HEK293 (cell line): ENCODE measurements around the gene KLHL17.
A peak's percentile ranks its signal among the peaks of the same experiment; 100 is the strongest.

Experiments used
- CTCF ChIA-PET: fragments of 350-600 bp; formaldehyde crosslinking; extraction: SDS; loops from one replicate; lab custom pipeline; 2021; ENCODE audit warnings: antibody characterized with exemption; lab: Yijun Ruan, JAX
- POLR2A ChIA-PET: fragments of 300-600 bp; formaldehyde crosslinking; extraction: SDS; loops from one replicate; lab custom pipeline; 2020; ENCODE audit warnings: antibody characterized with exemption, inconsistent platforms; lab: Yijun Ruan, JAX
- H3K27ac ChIP-seq: fragments of 200-500 bp; sonication (Bioruptor generic); 2 replicates; pipeline ENCODE4 v1.5.1; 2014; ENCODE audit warnings: low read depth, low read length, control low read depth, inconsistent platforms; ENCODE audit errors: extremely low read depth
- H3K36me3 ChIP-seq, 2 experiments: fragments of 200-500 bp in 1 of 2; sonication (Bioruptor generic) in 1 of 2; 1 replicate in 1 of 2; 2 replicates in 1 of 2; pipeline ENCODE4 v1.5.1; 2014 to 2017; ENCODE audit warnings: inconsistent platforms in 2 of 2, low read length in 2 of 2; ENCODE audit not compliant: control insufficient read depth in 2 of 2, insufficient read depth in 1 of 2
- H3K4me1 ChIP-seq: fragments of 200-500 bp; sonication (Bioruptor generic); 2 replicates; pipeline ENCODE4 v1.5.1; 2014; ENCODE audit warnings: mild to moderate bottlenecking, low read length, inconsistent platforms; ENCODE audit not compliant: control insufficient read depth, insufficient read depth
- H3K4me3 ChIP-seq: 2 replicates; pipeline ENCODE4 v1.5.1; 2011; ENCODE audit warnings: low read depth, mild to moderate bottlenecking, control low read depth, low read length, moderate library complexity
- H3K9me3 ChIP-seq: fragments of 200-500 bp; sonication (Bioruptor generic); 2 replicates; pipeline ENCODE4 v1.5.1; 2014; ENCODE audit warnings: low read depth, low read length, inconsistent platforms; ENCODE audit not compliant: control insufficient read depth, insufficient read depth
- HOXD13 ChIP-seq: sonication (generic); formaldehyde crosslinking; IDR thresholded peaks from 2 replicates; pipeline ENCODE4 v1.8.0; 2022; ENCODE audit warnings: missing genetic modification reagents, borderline replicate concordance
- SETDB1 ChIP-seq: IDR thresholded peaks from one replicate; pipeline ENCODE4 v1.6.1; 2017; ENCODE audit warnings: mild to moderate bottlenecking, low read length, moderate library complexity, mixed read lengths; ENCODE audit not compliant: insufficient read length
- TRIM28 ChIP-seq: IDR thresholded peaks from 2 replicates; pipeline ENCODE4 v1.6.1; 2011; ENCODE audit warnings: low read length, control low read depth, borderline replicate concordance
- ZEB2 ChIP-seq: fragments of 450-650 bp; formaldehyde crosslinking; IDR thresholded peaks from 2 replicates; pipeline ENCODE4 v1.5.1; 2016; ENCODE audit warnings: missing biosample characterization, missing genetic modification characterization
- ZFP37 ChIP-seq: fragments of 450-650 bp; formaldehyde crosslinking; IDR thresholded peaks from 2 replicates; pipeline ENCODE4 v1.5.1; 2016; ENCODE audit warnings: missing biosample characterization, missing genetic modification characterization
- ZFP41 ChIP-seq: fragments of 450-650 bp; formaldehyde crosslinking; IDR thresholded peaks from 2 replicates; pipeline ENCODE4 v1.5.1; 2016; ENCODE audit warnings: missing biosample characterization, missing genetic modification characterization, borderline replicate concordance
- ZNF211 ChIP-seq: fragments of 450-650 bp; formaldehyde crosslinking; IDR thresholded peaks from 2 replicates; pipeline ENCODE4 v1.5.1; 2016; ENCODE audit warnings: low read depth, missing biosample characterization, missing genetic modification characterization
- ZNF302 ChIP-seq: fragments of 450-650 bp; formaldehyde crosslinking; IDR thresholded peaks from 2 replicates; pipeline ENCODE4 v1.5.1; 2016; ENCODE audit warnings: missing biosample characterization, missing genetic modification characterization, low read depth
- ZNF660 ChIP-seq: fragments of 450-650 bp; IDR thresholded peaks from 2 replicates; pipeline ENCODE4 v1.5.1; 2018; ENCODE audit warnings: missing biosample characterization, mild to moderate bottlenecking, missing genetic modification characterization
- ZNF670 ChIP-seq: fragments of 450-650 bp; formaldehyde crosslinking; IDR thresholded peaks from 2 replicates; pipeline ENCODE4 v1.5.1; 2016; ENCODE audit warnings: missing biosample characterization, missing genetic modification characterization, low read depth
- ZNF776 ChIP-seq: fragments of 450-650 bp; formaldehyde crosslinking; IDR thresholded peaks from 2 replicates; pipeline ENCODE4 v1.5.0; 2017; ENCODE audit warnings: missing biosample characterization, missing genetic modification characterization, borderline replicate concordance
- ZNF785 ChIP-seq: fragments of 450-650 bp; formaldehyde crosslinking; IDR thresholded peaks from 2 replicates; pipeline ENCODE4 v1.5.1; 2016; ENCODE audit warnings: missing biosample characterization, missing genetic modification characterization
- TF ChIP-seq, protein P1 (sequence below): fragments of 450-650 bp; formaldehyde crosslinking; IDR thresholded peaks from 2 replicates; pipeline ENCODE4 v1.5.1; 2016; ENCODE audit warnings: missing biosample characterization, missing genetic modification characterization
- TF ChIP-seq, protein P2 (sequence below): fragments of 450-650 bp; formaldehyde crosslinking; IDR thresholded peaks from 2 replicates; pipeline ENCODE4 v1.5.1; 2016; ENCODE audit warnings: missing biosample characterization, missing genetic modification characterization
- TF ChIP-seq, protein P3 (sequence below): fragments of 450-650 bp; formaldehyde crosslinking; IDR thresholded peaks from 2 replicates; pipeline ENCODE4 v1.5.1; 2016; ENCODE audit warnings: missing biosample characterization, missing genetic modification characterization

The KLHL17 gene

DNA sequence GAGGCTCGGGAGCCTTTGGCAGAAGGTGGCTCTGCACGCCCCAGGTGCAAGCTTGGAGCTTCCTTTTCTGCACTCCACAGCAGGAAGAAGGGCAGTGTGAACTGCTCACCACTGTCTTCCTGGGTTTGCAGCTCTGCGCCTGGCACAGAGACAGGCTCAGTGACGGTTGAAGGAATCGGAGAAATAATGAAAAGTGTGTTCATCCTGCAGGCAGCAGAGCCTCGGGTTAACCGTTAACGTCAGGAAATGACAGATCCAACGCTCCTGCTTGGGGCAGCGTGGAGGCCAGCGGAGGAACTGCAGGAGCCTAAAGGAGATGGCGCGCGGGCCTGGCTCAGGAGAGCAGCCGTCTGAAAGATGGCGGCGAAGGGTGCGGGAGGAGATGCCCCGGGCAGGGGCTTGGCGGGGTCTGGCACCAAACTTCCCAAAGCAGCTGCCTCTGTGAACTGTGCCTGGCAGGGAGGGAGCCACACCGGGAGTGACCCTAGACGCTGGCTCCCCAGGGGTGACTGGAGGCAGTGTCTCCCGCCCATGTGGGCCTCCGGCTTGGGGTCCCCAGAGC lies 47.6 kb upstream of the KLHL17 start (continued):
- TF ChIP-seq, protein P1, sequence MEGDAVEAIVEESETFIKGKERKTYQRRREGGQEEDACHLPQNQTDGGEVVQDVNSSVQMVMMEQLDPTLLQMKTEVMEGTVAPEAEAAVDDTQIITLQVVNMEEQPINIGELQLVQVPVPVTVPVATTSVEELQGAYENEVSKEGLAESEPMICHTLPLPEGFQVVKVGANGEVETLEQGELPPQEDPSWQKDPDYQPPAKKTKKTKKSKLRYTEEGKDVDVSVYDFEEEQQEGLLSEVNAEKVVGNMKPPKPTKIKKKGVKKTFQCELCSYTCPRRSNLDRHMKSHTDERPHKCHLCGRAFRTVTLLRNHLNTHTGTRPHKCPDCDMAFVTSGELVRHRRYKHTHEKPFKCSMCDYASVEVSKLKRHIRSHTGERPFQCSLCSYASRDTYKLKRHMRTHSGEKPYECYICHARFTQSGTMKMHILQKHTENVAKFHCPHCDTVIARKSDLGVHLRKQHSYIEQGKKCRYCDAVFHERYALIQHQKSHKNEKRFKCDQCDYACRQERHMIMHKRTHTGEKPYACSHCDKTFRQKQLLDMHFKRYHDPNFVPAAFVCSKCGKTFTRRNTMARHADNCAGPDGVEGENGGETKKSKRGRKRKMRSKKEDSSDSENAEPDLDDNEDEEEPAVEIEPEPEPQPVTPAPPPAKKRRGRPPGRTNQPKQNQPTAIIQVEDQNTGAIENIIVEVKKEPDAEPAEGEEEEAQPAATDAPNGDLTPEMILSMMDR (tag by site-specific recombination), result peak; percentile 30; the same call in 1 of the 2 replicates
- TF ChIP-seq ZFP41 (tag by site-specific recombination) (no peak), TRIM28 (0 out of 2 replicates have a peak, but pooled peaks have one; percentile 14), SETDB1 (no peak), HOXD13 (no peak)
- TF ChIP-seq, protein P2, sequence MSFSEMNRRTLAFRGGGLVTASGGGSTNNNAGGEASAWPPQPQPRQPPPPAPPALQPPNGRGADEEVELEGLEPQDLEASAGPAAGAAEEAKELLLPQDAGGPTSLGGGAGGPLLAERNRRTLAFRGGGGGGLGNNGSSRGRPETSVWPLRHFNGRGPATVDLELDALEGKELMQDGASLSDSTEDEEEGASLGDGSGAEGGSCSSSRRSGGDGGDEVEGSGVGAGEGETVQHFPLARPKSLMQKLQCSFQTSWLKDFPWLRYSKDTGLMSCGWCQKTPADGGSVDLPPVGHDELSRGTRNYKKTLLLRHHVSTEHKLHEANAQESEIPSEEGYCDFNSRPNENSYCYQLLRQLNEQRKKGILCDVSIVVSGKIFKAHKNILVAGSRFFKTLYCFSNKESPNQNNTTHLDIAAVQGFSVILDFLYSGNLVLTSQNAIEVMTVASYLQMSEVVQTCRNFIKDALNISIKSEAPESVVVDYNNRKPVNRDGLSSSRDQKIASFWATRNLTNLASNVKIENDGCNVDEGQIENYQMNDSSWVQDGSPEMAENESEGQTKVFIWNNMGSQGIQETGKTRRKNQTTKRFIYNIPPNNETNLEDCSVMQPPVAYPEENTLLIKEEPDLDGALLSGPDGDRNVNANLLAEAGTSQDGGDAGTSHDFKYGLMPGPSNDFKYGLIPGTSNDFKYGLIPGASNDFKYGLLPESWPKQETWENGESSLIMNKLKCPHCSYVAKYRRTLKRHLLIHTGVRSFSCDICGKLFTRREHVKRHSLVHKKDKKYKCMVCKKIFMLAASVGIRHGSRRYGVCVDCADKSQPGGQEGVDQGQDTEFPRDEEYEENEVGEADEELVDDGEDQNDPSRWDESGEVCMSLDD (tag by site-specific recombination), result no peak

DNA sequence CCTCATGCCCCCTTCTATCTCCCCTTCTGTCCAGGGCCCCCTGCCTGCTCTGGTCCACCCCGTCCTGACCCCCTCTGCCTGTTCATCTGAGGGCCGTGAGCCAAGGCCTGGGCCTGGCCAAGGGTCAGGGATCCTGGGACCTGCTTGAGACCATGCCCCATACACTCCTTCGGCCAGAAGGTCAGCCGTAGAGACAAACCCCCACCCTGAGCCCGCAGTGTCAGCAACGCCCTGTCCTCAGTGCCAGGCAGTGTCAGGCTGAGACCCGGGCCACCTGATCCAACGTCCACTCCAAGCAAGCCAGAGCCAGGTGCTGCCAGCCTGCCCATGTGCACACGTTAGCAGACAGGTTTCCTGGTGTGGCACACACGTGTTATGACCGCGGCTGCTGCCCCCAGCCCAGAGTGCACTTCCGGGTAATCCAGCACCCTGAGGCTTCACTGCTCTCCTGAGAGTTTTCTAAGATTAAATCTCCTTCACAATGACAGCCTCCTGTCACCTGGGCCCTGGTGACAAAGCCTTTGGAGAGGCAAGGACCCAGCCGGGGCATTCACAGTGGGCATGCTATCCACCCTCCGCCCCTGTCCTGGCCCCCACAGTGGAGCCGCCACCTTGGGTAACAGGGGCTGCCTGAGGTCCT lies 46.8 kb upstream of the KLHL17 start:
- ChIA-PET POLR2A (no interaction called here), CTCF (interaction anchor here (1.2 to 3.9 kb wide), 3 partner anchors 8 to 44 kb away, joined by 7 to 26 read pairs (median 10); no protein-coding TSS in a partner anchor)
- no peaks in the 10 kb centered on the region for H3K36me3 ChIP-seq
- no peaks in the 10 kb centered on the region for H3K9me3 ChIP-seq
- H3K4me3 ChIP-seq, result no peak overlapping the region
- H3K4me1 ChIP-seq, result peaks cover 36% of the 10 kb centered on the region
- TF ChIP-seq ZEB2 (tag by site-specific recombination) (no peak), ZNF211 (tag by site-specific recombination) (no peak), ZFP37 (tag by site-specific recombination) (no peak), ZNF785 (tag by site-specific recombination) (no peak), ZNF776 (no peak), ZNF660 (tag by site-specific recombination) (no peak), ZNF670 (tag by site-specific recombination) (no peak), ZNF302 (tag by site-specific recombination) (no peak)
- TF ChIP-seq, protein P3, sequence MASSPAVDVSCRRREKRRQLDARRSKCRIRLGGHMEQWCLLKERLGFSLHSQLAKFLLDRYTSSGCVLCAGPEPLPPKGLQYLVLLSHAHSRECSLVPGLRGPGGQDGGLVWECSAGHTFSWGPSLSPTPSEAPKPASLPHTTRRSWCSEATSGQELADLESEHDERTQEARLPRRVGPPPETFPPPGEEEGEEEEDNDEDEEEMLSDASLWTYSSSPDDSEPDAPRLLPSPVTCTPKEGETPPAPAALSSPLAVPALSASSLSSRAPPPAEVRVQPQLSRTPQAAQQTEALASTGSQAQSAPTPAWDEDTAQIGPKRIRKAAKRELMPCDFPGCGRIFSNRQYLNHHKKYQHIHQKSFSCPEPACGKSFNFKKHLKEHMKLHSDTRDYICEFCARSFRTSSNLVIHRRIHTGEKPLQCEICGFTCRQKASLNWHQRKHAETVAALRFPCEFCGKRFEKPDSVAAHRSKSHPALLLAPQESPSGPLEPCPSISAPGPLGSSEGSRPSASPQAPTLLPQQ (tag by site-specific recombination), result no peak
- TF ChIP-seq, protein P2 (tag by site-specific recombination), result no peak
- no peak overlapping the region for H3K27ac ChIP-seq
